AG08396 (cell line): Measurements from ENCODE around the gene PIEZO2.
"Not testable (repeated sequence)": the region's sequence is repeated elsewhere in the genome, so short reads cannot be mapped to it uniquely, and the experiment has no call there.

Source experiments
- DNase-seq: peaks from one replicate; pipeline ENCODE4 v3.0.0; 2012; ENCODE audit warnings: low spot score, mixed read lengths

Gene PIEZO2

DNA sequence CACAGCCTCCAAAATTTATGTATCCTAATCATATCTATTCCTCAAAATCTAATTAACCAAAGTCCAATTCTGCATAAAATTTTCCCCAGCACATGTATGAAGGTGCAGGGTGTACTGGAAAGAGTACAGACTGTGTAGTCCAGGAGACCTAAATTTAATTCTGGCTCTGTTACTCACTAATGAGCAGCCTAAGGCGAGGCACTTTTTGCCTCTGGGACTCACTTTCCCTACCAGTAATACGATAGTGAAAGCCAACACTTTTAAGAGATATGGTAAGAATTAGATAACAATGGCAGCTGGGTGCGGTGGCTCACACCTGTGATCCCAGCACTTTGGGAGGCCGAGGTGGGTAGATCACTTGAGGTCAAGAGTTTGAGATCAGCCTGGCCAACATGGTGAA, 177.7 kb downstream of the PIEZO2 start:
- no peak for DNase-seq

DNA sequence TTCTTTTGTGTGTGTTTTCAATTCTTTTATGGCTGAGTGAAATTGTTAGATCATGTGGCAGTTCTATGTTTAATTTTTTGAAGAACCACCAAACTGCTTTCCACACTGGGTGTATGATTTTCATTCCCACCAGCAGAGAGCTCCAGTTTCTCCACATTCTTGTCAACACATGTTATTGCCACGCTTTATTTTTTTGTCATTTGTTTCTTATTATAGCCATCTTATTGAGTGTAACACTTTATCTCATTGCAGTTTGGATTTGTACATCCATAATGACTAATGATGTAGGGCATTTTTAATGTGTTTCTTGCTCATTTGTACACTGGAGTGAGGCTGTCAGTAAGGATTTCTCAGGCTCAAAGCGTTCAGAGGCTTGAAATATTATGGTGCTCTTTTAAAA, 184.2 kb downstream of the PIEZO2 start:
- DNase-seq, result no peak

DNA sequence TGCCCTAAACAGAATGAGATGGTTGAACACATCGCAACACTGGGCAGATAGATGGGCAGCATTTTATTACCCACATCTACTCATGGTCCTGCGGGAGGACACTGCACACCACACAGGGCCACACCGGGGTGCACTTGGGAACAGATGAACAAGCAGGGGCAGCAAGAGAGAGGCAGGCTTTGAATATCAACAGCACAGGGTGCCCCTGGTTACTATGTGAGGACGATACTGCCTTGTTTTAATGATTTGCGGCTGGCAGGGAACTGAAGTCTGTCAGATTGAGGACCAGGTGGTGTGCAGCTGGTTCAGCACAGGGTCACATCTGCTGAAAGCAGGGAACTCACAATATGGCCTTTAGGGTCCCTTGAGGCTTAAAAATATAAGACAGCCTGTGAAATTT, 195.7 kb downstream of the PIEZO2 start:
- no peak for DNase-seq

DNA sequence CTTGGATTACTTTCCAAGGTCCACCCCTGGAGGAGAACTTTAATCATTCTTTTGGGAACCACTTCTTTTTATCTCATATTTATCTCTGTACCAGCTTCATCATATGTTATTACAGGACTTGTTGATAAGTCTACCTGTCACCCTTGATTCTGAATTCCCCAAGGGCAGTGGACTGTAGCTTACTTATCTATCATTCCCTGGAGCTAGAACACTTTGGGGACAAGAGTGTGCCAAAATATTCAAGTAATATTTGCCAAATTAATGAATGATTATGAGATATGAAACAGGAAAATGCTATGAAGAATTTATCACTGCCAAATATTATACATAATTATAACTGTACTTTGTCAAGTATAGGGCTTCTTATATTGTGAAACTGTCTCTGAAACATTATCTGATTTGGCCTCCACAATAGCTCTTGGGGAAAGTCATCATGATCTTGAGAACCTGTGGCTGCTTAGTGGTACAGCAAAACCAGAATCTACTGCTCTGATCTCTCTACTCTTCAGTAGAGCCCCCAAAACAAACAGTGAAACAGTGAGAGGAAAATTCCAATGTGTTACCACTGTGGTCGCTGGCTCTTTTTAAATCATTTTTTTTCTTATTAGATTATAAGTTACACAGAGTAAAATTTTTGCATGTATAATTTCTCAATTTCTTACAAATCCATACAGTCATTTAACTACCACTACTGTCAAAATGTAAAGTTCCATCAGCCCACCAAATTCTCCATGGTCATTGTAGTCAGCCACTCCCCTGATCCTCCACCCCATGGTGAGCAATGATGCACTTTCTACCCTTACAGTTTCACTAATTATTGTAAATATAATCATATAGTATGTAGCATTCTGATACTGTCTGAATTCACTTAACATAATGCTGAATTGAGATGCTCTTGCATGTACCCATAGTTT, 197.5 kb downstream of the PIEZO2 start:
- DNase-seq, result no peak

DNA sequence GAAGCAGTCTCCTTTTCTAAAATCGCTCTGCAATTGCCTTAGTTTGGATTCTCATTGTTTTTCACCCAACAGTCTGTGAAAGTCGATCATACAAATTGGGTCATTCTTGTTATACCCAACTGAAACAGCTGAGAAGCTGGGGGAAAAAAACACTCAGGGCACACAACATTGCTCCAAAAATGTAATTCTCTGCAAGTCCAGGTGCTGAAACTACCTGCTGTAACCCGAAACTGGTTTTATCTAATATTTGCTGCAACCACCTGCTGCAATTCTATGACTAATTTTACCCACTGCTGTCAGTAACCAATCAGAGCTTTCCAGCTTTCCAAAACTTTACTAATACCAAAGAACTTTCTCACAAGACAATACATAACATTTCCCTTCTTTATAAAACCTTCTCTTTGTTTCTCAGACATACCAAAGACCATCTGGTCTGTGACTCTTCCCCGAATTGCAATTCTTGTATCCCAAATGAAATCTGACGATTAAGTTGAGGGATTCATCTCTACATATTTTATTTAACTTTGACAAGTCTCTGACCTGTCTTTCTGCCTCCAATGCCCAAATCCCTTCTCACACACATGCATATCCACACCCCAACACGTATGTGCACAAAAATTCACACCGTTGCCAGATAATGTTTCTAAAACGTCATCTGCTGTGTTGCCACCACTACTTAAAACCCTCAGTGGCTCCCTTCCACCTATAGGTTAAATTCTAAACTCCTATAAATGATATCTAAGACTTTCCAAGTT, 198.3 kb downstream of the PIEZO2 start:
- no peak for DNase-seq

DNA sequence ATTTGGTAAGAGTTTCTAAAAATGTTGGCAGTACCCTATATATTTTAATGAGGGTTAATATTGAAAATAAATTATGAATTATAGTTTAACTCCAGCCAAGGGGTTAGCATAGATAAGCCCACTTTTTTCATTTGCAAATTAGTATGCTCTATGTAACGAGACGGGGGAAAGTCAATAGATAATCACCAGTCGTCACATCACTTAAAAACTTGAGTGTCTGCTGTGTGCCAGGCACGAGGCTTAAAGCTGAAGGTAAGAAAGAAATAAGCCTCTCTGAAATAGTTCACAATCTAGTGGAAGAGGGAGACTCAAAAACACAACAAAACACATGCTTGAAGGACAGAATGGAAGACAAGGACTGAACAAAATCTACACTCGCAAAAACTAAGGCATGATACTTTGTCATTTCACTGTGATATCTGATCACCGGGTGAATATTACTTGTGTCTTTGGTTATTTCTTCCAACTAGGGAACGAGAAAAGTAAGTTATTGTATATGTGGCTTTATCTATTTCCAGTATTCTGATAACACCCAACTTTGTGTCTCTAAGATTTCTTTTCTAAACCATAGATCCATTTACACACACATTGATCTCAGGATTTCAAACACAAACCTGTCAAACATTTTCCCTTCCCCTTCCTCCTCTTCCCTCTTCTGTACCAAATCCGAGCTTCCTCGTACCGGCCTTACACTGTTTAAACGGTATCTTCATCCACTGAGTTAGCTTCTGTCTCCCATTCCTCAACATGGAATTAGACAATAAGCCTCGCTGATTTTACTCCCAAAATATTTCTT, 199.1 kb downstream of the PIEZO2 start:
- no peak for DNase-seq

DNA sequence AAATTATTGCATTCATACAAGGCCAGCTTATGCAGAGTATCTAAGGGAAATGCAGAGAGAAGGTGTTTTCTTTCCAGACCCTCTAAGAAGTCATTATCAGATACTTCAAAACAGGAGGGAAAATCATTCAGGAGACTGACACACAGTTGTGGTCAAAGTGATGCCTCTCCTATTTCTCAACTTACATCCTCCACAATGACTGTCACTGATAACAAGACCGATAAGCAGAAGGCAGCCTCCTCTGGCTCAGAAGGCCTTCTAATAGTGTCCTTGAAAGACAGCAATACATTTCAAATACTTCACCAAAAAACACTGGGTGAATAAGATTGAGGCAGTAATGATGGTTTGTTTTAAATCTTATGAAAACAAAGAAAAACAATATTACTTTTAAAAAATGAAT, 199.7 kb downstream of the PIEZO2 start:
- no peak for DNase-seq

DNA sequence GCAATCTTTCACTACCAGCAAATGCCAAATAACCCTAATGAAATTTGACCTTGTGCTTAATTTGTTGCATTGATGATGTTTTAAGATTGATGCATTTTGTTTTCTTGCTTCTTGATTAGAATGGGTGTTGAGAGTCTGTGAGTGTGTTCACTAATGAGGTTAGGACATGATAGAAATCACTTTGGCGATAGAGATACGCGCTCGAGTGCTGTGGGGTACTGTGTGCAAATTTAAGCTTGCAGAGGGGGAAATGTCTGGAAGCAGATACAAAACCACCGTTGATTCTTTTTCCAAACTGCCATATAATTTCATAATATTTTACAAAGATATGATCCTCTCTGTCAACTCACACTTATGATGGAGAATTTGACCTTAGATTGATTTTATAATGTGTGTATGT, 200.9 kb downstream of the PIEZO2 start:
- no peak for DNase-seq

DNA sequence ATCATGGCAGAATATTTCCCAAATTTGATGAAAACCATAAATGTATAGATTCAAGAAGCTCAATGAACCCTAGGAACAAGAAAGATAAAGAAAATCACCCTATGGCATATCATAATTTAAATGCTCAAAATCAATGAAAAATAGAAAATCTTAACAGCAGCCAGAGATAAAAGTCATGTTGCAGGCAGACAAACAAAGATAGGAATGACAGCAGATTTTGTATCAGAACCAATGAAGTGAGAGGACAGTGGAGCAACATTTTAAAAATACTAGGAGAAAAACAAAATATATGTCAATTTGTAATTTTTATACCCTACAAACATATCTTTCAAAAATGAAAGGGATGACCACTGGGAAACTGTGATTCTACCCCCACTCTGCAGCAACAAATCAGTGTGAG, 203.3 kb downstream of the PIEZO2 start:
- no peak for DNase-seq

DNA sequence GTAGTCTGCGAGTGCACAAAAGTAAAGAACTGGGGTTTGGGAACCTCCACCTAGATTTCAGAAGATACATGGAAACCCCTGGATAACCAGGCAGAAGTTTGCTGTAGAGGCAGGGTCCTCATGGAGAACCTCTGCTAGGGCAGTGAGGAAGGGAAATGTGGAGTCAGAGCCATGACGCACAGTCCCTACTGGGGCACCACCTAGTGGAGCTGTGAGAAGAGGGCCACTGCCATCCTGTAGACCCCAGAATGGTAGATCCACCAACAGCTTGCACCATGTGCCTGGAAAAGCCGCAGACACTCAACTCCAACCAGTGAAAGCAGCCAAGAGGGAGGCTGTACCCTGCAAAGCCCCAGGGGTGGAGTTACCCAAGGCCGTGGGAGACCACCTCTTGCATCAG, 206.4 kb downstream of the PIEZO2 start:
- no peak for DNase-seq

DNA sequence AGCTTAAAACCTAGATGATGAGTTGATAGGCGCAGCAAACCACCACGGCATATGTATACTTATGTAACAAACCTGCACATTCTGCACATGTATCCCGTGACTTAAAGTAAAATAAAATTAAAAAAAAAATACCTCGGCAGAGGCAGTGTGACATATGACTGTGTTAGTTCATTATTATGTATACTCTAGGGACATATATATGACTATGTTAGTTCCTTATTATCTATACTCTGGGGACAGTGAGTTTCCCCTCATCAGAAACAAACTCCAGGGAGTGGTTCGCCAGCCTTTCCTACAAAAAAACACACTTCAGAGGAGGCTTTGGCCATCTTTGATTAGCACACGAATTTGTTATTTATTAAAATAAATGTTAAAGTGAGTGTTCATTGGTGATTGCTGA, 209.5 kb downstream of the PIEZO2 start:
- DNase-seq, result no peak

DNA sequence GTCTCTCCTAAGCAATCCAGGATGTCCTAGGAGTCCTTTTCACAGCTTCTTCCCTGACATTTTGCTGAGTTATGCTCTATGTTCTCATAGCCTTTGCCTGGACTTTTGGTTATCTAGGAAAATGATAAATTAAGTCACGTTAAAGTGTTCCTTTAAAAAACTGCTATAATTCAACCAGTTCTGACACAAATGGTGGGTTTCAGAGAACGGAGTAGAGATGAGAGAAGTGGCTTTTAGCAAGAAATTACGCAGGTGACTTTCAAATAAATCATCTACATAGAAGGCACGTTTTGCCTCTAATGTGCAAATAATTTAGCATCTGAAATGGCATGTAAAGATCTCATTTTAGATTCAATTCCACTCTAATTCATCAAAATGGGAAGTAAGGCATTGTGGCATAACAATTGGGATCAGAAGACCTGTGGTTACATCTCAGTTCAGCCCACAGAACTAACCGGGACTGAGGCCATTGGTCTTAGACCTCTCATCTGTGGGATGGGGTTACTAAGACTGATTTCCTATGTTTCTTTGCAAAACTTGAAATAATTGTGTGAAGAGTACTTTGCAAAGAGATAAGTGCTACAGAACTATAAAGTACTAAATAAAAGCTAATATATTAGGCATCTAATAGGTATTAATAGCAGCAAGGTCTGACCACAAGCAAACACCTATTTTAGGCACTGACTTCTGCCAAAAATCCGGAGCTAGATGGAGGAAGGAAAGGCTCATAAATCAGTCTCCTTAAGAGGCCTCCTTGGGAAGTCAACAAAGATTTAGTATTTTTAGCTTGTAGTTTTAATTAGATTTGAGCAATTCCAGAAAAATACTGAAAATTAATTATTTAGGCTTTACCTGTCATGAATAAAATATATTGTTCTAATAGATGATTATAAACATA, 211.4 kb downstream of the PIEZO2 start:
- no peak for DNase-seq

DNA sequence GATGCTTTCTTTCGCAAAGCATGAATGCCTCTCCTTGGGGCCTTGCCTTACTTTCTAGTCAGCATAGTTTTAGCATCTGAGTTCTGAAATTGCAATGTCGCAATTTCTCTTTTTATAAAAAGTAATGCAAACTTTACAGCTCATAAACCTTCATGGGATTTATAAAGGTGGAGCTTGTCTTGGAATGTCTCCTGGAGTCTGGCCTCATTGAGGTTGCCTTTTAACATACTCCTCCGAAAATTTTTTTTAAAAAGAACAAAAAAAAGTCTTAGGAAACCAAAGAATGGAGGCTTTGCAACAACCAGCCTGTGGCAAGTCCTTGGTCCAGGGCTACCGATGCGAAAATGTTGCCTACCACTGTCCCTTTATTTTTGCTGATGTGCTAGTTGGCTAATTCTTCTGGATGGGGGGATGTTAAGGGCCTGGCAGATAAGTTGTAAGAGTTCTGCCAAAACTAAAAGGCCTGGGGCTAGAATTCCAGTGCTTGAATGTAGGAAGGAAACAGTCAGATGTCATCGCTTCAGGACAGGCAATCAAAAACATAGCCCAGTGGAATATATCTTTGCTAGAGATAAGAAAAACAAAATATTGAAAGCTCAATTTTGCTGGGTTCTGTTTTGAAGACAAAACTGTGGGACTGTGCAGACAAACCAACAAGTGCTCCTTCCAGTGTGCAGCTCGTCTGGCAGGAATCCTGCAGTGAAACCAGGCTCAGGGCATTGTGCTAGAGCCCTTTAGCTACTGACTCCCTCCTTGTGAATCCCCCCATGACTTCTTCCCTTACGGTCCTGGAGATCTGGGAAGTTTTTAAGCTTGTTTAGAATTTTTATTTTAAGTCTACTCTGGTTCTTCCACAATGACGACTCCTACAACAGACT, 213.0 kb downstream of the PIEZO2 start:
- DNase-seq, result no peak

DNA sequence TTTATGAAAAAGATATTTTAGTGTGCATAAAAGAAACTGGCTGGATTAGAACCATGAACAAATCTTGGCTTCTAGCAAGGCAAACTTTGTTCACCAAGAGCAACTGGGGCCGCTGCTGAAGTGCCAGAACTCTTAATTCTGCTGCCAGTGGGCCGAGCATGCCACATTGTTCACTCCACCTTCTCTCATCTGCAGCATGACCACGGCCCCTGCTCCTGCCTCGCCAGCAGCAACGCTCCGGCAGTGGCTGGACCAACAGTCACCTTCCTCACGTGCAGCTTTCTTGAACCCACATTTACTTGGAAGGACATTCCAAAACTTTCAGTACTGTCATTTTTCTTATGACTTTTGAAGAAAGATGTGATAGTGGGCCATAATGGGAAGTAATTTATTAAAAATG, 213.8 kb downstream of the PIEZO2 start:
- DNase-seq, result no peak

DNA sequence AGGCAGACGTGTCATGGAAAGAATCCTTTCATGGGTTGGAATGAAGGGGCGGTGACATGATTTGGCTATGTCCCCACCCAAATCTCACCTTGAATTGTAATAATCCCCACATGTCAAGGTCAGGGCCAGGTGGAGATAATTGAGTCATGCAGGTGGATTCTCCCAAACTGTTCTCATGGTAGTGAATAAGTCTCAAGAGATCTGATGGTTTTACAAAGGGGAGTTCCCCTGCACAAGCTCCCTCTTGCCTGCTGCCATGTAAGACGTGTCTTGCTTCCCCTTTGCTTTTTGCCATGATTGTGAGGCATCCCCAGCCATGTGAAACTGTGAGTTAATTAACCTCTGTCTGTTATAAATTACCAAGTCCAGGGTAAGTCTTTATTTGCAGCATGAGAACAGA, 215.7 kb downstream of the PIEZO2 start:
- not testable (repeated sequence) for DNase-seq

DNA sequence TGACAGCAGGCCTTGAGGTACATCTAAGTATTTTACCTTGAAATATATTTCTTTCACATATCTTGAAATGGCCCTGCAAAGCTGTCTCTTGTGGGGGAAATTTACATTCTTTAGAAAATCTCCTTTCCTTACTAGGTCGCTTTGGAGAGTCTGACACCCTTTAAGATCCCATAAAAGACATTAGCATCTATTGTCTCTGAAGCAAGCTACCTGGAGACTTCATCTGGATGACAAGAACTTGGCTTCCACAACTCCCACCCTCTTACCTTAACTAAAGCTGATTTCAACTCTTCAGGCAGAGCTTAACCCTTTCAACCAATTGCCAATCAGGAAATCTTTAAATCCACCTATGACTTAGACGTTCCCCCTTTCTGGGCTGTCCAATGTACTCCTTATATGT, 219.3 kb downstream of the PIEZO2 start:
- no peak for DNase-seq

DNA sequence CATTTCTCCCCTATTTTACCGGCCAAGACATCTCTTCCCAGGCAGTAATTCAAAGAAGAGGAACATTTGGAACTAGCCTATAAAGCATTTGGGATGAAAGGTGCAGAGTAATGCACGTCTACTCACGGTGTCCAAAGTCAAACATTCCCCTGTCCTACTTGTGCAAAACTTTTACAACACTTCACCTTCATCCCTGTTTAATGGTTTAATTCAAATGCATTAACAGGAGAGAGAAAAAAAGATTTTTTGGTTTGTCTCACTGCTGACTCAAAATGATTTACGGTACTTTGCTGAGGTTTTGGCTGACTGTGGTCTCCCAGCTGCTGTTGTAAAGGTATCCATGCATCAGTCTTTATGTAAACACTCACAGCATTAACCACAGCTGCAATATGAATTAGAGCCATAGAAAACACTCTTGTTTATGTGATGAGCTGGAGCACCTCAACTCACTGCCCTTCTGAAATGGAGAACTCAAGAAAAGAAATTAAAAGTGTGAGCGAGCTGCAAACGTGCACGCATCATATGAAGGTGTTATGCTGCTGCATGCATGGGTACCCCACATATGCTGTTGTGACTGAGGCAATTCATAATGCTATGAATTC, 220.5 kb downstream of the PIEZO2 start:
- DNase-seq, result peak; percentile 33

DNA sequence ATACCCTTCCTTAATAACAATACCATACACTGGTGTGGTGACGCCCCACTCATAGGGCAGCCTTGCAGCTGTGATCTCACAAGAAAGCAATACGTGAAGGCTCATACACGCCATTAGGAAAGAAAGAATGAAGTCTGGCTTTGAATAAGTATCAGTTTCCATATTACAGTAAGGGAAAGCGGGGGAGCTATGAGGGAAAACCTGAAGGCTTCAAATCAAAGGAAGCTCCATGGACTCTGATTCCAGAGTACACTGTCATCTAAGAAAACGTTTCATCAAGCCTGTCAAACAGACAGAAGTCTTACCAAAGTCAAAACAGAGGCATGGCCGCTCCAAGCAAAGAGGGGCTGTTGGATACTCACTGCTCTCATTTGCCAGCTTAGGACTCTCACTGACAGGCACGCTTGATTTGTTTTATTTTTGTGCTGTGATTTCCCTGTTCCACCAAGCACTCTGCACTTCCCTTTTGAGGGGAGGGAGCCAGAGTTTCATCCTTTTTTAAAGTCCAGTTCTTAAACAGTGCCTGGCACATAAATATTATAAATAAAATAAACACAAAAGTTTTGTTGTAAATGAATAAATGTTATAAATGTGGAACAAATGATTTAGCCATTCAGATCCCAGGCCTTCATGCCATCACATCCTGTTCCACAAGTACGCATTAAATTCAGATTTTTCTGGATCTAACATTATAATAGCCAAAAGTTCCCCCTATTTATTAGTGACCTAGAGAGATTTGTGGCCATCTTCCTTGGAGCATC, 221.2 kb downstream of the PIEZO2 start:
- DNase-seq, result no peak

DNA sequence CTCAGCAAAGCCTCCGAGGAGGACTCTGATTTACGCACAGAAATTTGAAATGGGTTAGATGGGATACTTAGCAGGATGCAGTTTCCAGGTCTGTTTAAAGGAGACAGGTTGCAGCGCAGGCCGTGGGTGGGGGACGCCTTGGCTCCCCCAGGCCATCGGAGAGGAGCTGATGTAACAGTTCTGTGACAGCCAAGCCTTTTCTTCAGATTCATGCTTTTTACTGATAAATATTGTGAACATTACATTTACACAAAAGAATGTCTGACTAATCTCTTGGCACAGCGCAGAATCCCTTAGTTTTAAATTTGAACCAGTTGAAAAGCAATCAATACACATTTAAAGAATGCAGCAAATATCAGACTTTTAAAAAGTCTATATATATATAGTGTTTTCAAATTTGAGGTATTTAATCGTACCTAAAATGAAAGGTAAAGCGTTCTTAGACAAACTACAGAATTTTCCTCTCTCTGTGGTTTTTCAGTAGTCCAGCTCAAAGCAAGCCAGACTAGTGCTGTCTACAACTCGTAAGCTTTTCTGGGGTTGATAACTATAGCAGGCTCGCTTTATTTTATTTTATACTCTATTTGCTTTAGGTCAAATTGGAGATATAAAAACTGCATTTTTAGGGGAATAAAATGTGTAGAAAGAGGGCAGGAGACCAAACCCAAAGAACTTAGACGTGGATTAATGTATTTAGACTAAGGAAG, 221.9 kb downstream of the PIEZO2 start:
- DNase-seq, result peak; percentile 41
